HAP-1 (cell line): Measurements from ENCODE around the gene CDCP2.

Source experiments
- DNase-seq, 2 experiments: peaks; one replicate each; pipeline ENCODE4 v3.0.0-alpha.2; 2016 to 2020; ENCODE audit warnings: low spot score in 2 of 2
- H3K27me3 ChIP-seq: fragments of 250-450 bp; sonication (Bioruptor Pico); 2 replicates; pipeline ENCODE4 v1.5.1; 2020; ENCODE audit warnings: low read depth, mild to moderate bottlenecking, moderate library complexity
- H3K36me3 ChIP-seq: fragments of 250-450 bp; sonication (Bioruptor Pico); replicated peaks from 2 replicates; pipeline ENCODE4 v1.5.1; 2020; ENCODE audit warnings: mild to moderate bottlenecking
- H3K4me1 ChIP-seq: fragments of 250-450 bp; sonication (Bioruptor Pico); 2 replicates; pipeline ENCODE4 v1.5.1; 2020; ENCODE audit warnings: mild to moderate bottlenecking
- H3K4me3 ChIP-seq: fragments of 250-450 bp; sonication (Bioruptor Pico); 2 replicates; pipeline ENCODE4 v1.5.1; 2020; ENCODE audit warnings: mild to moderate bottlenecking, moderate library complexity
- H3K9me3 ChIP-seq: fragments of 250-450 bp; sonication (Bioruptor Pico); 2 replicates; pipeline ENCODE4 v1.5.1; 2020; ENCODE audit warnings: mild to moderate bottlenecking, moderate library complexity
- in situ Hi-C: fragments of 300-500 bp; cut with MboI; formaldehyde crosslinking; loops from 3 replicates; pipeline ENCODE4 v1.14.3; 2020; ENCODE audit warnings: low sequenced_read_pairs, inconsistent platforms, mixed read lengths

CDCP2 gene

DNA sequence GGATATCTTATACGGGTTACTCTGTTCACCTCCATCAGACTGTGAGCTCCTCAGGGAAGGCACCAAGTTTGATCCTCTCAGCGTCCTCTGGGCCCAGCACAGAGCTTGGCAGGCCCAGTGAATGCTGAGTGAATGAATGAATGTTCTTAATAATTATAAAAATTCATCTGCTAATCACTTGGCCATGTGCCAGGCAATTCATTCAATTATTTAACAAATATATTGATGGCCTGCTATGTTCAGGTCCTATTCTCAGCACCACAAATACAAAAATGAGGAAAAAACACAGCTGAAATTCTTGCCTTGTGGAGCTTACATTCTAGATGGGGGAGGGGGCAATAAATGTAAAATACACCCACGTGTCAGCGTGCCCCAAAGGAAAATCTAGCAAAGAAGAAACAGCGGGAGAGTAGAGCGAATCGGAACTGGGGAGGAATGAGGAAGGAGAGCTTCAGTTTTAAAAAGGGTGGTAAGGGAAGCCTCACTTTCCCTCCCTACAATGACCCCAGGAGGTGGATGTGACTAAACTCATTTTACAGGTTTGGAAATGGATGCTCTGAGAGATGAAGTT is 15.8 kb downstream of the CDCP2 start:
- H3K9me3 ChIP-seq, result no peaks in the 10 kb centered on the region
- peaks cover 17% of the 10 kb centered on the region for H3K4me1 ChIP-seq
- DNase-seq, result no peak

DNA sequence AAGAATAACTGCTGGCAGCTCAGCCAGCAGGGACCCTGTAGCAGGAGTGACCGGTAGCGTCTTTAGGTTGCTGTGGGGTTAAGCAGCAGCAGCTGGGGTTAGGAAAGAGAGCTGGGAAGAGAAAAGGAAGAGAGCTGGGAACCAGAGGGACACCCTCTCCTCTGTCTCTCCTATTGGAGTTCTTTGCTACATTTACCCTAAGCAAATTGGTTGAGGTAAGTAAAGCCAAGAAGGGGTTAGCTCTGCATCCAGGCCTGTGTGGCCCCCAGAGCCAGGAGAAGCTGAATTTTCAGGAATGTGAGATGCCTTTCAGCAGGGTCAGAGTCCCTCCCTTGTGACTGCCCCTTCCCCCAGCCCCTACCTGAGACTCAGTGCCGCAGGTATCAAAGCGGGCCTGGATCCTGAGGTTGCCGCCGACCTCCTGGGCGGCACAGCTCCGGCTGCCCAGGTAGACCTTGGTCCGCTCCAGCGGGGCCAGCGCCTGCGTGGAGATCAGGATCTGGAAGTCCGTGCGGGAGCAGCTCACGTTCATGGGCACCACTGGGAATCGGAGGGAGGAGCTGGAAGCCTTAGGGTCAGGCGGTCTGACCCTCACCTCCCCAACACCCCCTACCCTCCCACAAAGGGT is 16.4 kb downstream of the CDCP2 start:
- in situ Hi-C loops, result no loop called here
- no peaks in the 10 kb centered on the region for H3K36me3 ChIP-seq
- no peaks in the 10 kb centered on the region for H3K27me3 ChIP-seq
- H3K4me1 ChIP-seq, result peaks cover 17% of the 10 kb centered on the region
- DNase-seq, result no peak
- no peaks in the 10 kb centered on the region for H3K9me3 ChIP-seq
- no peak overlapping the region for H3K4me3 ChIP-seq

More for the DNA sequence above, 15.8 kb downstream of the CDCP2 start:
- in situ Hi-C loops, result no loop called here
- Histone ChIP-seq H3K4me3 (no peak overlapping the region), H3K36me3 (no peaks in the 10 kb centered on the region), H3K27me3 (no peaks in the 10 kb centered on the region)

DNA sequence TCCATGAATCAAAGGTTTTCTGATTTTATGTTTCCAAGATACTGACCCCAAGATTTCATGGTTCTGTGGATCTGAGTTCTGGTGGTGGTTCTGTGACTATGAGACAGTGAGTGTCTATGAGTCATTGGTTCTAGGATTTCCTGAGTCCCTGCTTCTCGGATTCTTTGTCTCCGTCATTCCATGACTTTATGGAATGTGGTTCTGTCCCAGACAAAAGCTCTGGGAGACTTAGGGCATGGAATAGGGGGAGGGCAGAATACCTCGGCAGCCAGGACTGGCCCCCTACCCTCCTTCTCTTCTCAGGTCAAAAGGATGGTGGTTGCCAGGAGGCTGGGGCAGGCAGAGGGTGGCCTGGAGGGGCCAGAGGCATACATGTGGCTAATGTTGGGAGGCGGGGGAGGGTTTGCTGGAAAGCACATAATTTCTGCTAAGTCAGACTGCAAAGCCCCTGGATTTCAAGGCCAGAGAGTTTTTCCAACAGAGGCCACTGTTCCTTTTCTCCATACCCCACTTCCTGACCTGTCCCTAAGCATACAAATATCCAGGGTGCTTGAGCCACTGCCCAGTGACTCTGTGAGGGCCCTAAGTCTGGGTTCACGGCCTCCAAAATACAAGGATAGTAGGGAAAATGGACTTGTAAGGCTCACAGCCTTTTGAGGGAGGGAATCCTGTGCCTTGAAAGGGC is 17.2 kb downstream of the CDCP2 start:
- no peaks in the 10 kb centered on the region for H3K9me3 ChIP-seq
- H3K4me3 ChIP-seq, result no peak overlapping the region
- H3K4me1 ChIP-seq, result peaks cover 17% of the 10 kb centered on the region
- H3K36me3 ChIP-seq, result no peaks in the 10 kb centered on the region
- in situ Hi-C loops, result no loop called here
- H3K27me3 ChIP-seq, result no peaks in the 10 kb centered on the region
- DNase-seq, result peak; percentile 38 to 42

DNA sequence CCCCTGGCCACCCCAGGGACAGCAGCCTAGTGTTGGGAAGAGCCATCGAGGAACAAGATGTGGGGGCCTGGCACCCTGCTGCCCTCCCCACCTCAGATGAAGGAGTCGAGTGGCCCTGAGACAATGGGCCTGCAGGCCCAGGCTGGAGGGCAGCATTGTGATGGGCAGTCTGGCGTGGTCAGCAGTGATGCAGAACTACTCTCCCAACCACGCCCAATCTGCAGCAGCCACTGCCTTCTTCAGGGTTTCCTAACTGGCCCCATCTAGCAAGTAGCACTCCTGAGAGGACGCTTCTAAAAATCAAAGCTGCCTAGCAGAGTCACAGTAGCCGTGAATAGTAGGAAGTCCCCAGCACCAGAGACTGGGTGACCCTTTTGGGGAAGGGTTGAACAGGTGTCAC is 18.5 kb downstream of the CDCP2 start:
- Histone ChIP-seq H3K4me1 (peaks cover 17% of the 10 kb centered on the region), H3K36me3 (no peaks in the 10 kb centered on the region)
- in situ Hi-C loops, result no loop called here

DNA sequence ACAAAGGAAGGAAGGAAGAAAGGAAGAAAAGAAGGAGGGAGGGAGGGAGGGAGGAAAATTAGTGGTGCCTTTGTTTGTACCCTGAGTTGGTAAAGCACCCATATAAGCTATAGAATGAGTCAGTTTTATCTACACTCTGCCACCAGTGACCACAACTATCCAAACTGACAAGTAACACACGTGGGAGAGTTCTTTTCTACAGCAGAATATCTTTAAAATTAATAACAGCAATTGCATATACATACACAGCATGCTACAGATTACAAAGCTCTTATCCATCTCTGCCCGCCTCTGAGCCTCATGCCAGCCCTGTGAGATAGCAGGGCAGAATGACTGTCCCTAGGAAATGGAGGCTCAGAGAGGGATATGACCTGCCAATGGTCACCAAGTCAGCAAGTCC is 20.3 kb downstream of the CDCP2 start:
- no peaks in the 10 kb centered on the region for H3K9me3 ChIP-seq
- in situ Hi-C loops, result no loop called here

More for the DNA sequence above, 18.5 kb downstream of the CDCP2 start:
- no peaks in the 10 kb centered on the region for H3K27me3 ChIP-seq
- no peaks in the 10 kb centered on the region for H3K9me3 ChIP-seq
- no peak for DNase-seq
- no peak overlapping the region for H3K4me3 ChIP-seq

DNA sequence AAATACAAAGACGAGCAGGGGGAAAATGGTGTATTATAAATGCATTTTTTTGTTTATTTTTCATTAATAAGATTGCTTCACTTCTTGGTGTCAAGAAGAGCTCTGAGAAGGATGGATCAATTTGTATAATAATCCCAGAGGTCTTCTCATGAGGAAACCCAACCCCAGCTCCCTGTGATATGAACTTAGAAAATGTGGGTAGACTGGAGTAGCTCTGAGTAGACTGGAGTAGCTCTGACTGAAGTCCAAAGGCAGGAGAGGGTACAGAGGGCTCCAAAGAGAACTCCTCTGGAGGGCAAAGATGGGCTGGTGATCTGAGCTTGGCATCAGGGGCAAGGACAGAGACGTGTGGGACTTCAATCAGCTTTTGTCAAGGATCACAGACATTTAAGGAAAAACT is 21.4 kb downstream of the CDCP2 start:
- Histone ChIP-seq H3K27me3 (no peaks in the 10 kb centered on the region), H3K4me1 (peaks cover 17% of the 10 kb centered on the region), H3K4me3 (no peak overlapping the region)

More for the DNA sequence above, 20.3 kb downstream of the CDCP2 start:
- Histone ChIP-seq H3K36me3 (no peaks in the 10 kb centered on the region), H3K4me3 (no peak overlapping the region), H3K4me1 (peaks cover 17% of the 10 kb centered on the region), H3K27me3 (no peaks in the 10 kb centered on the region)
- no peak for DNase-seq

DNA sequence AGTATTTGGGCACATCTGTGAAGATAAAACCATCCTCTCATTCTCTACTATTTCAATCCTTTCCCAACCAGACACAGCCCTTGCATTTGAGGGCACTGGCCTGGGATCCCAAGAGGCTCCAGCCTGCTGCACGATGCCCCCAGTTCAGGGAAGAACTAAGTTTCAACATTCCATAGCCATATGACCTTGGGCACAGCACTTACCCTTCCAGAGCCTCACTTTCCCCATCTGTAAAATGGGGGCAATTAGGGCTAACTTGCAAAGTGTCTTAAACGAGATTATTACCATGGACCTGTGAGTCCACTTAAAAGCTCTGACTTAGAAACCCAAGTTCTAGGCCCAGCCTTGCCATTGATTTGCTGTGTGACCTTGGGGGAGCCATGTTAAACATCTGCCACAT is 22.9 kb downstream of the CDCP2 start:
- H3K4me3 ChIP-seq, result no peak overlapping the region
- H3K9me3 ChIP-seq, result no peaks in the 10 kb centered on the region
- no peaks in the 10 kb centered on the region for H3K27me3 ChIP-seq
- no peak for DNase-seq
- in situ Hi-C loops, result no loop called here
- H3K4me1 ChIP-seq, result peaks cover 2% of the 10 kb centered on the region; the same call in 1 of the 2 replicates
- H3K36me3 ChIP-seq, result no peaks in the 10 kb centered on the region

More for the DNA sequence above, 21.4 kb downstream of the CDCP2 start:
- Histone ChIP-seq H3K9me3 (no peaks in the 10 kb centered on the region), H3K36me3 (no peaks in the 10 kb centered on the region)
- in situ Hi-C loops, result no loop called here
- no peak for DNase-seq

DNA sequence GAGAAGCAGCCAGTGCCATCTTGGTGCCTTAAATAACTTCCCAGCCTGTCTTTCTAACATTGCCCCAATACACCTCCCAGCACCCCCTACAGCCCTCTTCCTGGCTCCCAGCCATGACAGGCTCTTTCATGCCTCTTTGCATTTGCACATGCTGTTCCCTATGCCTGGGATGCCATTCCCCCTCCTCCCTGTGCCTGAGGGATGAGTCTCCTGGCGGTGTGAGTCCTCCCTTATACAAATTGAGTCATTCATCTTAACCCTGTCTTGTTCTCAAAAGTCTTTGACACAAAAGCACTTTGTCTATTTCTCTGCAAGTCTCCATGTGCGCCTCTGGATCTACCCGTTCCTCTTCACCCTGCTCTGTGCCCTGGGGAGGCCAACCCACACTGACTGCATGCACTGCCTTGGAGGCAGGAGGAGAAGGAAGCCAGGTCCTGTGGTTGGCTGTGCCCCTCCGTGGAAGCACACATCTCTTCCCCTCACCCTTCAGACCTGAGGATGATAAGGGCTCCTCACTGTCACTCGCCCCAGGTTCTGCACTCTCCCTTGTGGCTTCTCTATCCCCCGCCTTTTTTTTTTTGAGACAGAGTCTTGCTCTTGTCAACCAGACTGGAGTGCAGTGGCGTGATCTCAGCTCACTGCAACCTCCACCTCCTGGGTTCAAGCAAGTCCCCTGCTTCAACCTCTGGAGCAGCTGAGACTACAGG is 25.1 kb downstream of the CDCP2 start:
- DNase-seq, result no peak
- H3K36me3 ChIP-seq, result no peaks in the 10 kb centered on the region
- no peak overlapping the region for H3K4me3 ChIP-seq
- no peaks in the 10 kb centered on the region for H3K4me1 ChIP-seq
- H3K9me3 ChIP-seq, result no peaks in the 10 kb centered on the region
- in situ Hi-C loops, result no loop called here
- H3K27me3 ChIP-seq, result no peaks in the 10 kb centered on the region

DNA sequence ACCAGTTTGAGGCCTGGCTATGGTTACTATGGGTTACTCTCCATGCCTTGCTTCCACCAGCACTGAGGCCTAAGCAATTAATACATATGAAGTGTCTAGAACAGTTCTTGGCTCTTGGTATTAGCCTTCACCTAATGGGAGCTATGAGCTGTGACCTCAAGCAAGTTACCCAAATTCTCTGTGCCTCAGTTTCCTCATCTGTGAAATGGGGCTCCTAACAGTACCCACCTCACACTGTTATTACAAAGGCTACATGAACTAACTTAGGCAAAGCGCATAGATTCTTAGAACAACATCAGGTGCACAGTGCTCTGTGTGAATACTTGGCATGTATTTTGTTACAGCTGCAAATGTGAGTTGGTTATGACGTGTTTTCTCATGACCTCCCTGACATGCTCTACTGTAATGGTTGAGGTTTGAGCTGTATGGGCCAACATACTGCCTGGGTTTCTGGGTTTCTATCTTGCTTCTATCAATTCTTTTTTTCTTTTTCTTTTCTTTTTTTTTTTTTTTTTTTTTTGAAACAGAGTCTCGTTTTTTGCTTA is 26.5 kb downstream of the CDCP2 start:
- no peaks in the 10 kb centered on the region for H3K36me3 ChIP-seq
- no peak for DNase-seq
- in situ Hi-C loops, result no loop called here

DNA sequence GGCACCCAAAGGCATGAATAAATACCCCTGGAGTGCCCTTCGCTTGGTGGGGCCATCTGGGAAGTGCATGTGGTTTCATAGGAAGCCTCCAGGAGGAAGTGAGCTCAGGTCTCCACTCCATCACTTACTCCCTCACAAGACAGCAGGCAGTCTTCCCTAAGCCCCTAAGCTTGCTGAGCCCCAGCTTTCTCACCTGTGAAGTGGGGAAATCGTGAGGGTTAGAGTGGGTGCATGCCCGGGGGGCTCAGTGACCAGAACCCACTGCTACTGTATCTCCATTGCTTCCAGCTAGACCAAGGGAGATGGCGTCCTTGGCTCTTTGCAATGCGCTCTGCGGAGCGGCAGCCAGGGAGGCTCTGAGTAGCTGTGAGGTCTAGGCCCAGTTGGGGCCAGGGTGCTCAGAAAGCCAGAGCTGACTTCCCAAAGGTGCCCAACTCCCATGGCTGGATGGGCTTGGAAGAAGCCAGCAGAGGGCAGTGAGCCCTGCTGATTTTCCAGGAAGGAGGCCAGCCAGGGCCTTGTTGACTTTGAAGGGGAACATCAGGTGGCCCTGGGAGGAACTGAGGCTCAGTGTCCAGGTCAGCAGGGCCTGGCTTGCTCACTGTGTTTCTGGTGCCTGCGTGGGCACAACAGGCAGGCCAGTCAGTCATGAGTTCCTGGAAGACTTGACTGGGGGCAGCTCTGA is 27.3 kb downstream of the CDCP2 start:
- H3K36me3 ChIP-seq, result no peaks in the 10 kb centered on the region
- H3K4me1 ChIP-seq, result peaks cover 3% of the 10 kb centered on the region
- no peaks in the 10 kb centered on the region for H3K9me3 ChIP-seq
- H3K27me3 ChIP-seq, result no peaks in the 10 kb centered on the region
- no peak overlapping the region for H3K4me3 ChIP-seq
- in situ Hi-C loops, result no loop called here
- DNase-seq, result peak in 1 of 2 experiments; percentile 23

More for the DNA sequence above, 26.5 kb downstream of the CDCP2 start:
- peaks cover 1% of the 10 kb centered on the region for H3K4me1 ChIP-seq
- H3K27me3 ChIP-seq, result no peaks in the 10 kb centered on the region
- H3K9me3 ChIP-seq, result no peaks in the 10 kb centered on the region
- H3K4me3 ChIP-seq, result no peak overlapping the region

DNA sequence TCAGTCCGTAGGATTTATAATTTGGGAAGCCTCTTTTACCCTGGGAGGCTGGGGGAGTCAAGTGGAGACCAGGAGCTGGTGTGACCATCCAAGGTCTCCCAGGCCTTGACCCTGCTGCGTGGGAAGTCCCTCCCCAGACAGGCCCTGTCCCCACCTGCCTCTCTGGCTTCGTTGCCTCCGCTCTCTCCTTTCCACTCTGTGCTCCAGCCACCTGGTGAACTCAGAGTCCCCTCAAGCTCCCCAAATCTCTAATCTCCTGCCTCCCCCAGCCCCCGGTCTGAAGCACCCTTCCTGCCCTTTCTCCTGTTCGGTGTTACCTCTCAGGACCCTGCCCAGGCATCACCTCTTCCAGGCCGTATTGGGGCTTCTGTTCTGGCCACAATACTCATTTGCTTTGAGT is 27.9 kb downstream of the CDCP2 start:
- Histone ChIP-seq H3K27me3 (no peaks in the 10 kb centered on the region), H3K4me1 (peaks cover 3% of the 10 kb centered on the region), H3K4me3 (no peak overlapping the region), H3K9me3 (no peaks in the 10 kb centered on the region), H3K36me3 (no peaks in the 10 kb centered on the region)
- DNase-seq, result no peak
- in situ Hi-C loops, result no loop called here

DNA sequence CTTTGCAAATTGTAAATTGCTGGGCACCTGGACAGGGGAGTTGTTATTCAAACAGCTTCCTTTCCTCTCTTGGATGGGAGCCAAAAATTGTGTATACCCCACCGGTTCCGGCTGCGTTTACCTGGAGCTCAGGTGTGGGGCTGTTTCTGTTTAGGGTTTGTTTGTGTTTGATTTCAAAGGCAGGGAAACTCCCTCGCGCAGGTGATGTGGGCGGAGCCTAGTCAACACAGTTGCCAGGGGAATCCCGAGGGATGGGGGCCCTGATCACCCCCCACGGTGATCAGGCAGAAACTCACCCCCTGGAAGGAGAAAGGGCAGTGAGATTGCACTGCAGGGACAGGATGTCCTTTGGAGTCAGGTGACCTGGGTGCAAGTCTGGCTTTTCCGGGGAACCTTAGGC is 28.3 kb downstream of the CDCP2 start:
- in situ Hi-C loops, result no loop called here
- no peak for DNase-seq

DNA sequence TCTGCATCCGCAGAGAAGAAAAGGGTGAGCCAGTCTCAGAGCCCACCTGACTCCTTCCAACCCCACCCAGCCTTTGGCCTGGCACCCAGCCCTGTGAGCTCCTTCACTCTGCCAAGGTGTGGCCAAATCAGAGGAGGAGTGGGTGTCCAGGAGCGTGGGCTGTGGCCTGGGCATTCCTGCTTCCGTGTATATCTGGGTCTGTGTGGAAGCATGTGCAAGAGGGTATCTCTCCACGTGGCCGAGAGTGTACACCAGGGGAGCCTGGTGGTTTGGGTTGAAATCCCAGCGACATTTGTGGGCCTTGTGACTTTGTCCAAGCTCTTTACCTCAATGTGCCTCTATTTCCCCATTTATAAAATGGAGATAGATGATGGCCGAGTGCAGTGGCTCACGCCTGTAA is 29.8 kb downstream of the CDCP2 start:
- Histone ChIP-seq H3K36me3 (no peaks in the 10 kb centered on the region), H3K4me1 (peaks cover 3% of the 10 kb centered on the region), H3K9me3 (no peaks in the 10 kb centered on the region), H3K27me3 (no peaks in the 10 kb centered on the region), H3K4me3 (no peak overlapping the region)
- in situ Hi-C loops, result no loop called here
- DNase-seq, result no peak

More for the DNA sequence above, 28.3 kb downstream of the CDCP2 start:
- peaks cover 3% of the 10 kb centered on the region for H3K4me1 ChIP-seq
- no peak overlapping the region for H3K4me3 ChIP-seq
- H3K27me3 ChIP-seq, result no peaks in the 10 kb centered on the region
- no peaks in the 10 kb centered on the region for H3K36me3 ChIP-seq
- H3K9me3 ChIP-seq, result no peaks in the 10 kb centered on the region
